Measurements from ENCODE around the gene UGT1A6.

The UGT1A6 gene

DNA sequence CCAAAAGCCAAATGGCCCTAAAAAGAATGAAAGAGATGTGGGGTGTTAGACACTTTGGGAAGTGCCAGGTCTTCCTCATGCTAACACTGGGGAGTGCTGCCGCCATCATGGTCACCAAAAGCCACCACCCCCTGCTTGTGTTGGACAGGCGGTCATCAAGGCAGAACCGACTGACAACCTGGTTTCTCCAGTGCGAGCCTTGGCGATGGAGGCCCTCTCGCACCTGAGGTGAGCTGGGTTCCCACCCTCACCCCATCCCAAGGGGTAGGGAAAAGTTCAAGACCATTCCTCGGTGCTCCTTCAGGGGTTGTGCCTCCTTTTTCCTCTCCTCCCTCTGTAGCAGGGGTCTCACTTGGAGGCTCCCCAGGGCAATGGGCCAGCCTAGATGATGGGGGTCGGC is 119.0 kb downstream of the UGT1A6 start:
- Histone ChIP-seq H3K4me1 (ENCODE audit: control insufficient read depth, insufficient read depth, low read length) (no peaks in the 10 kb centered on the region), H3K27me3 (ENCODE audit: control insufficient read depth in 1 of 2, insufficient read depth in 2 of 2, low read length in 2 of 2) (peaks cover 3 to 9% of the 10 kb centered on the region in 2 donors), H3K9me3 (ENCODE audit: control insufficient read depth in 2 of 2, low read length in 2 of 2) (peaks cover 0 to 6% of the 10 kb centered on the region in 2 donors), H3K4me3 (ENCODE audit: low read length in 2 of 2) (no peak overlapping the region), H3K27ac (ENCODE audit: low read length) (no peak overlapping the region), H3K36me3 (ENCODE audit: control insufficient read depth in 2 of 2, insufficient read depth in 2 of 2, low read length in 2 of 2) (no peaks in the 10 kb centered on the region), H3K9ac (ENCODE audit: low read length in 2 of 2) (no peak overlapping the region)

DNA sequence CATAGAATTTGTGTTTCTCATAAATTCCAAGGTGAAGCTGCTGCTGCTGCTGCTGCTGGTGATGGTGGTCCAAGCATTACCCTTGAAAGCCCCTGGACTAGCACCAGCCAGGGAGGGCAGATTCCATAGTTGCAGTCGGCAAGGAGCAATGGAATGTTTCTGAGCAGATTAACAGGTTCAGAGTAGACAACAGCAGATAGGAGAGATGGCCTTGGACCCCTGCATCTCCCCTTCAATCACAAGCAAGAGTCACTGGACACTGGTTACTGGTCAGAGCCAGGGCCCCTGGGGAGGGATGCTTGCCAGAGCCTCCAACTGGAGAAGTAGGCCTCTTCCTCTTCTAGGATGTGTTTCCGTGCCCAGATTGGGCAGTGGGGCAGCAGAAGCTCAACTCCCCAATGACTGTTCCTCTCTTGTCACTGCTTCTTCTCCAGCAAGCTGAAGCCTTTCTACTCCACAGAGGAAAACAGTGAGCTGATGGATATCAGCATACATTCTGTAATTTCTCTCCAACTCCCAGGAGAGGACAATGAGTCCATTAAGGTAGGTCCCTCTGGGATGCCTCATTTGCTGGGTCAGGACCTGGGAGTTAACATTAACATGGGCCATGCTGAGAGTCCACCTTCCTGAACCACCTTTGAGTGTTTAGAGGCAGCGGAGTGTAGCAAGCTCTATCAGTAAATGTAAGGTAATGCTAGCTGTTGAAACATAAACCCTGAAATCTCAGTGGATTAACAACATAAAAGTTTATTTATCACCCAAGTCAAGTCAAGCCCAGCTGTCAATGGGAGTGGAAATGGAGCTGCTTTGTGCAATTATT is 120.8 kb downstream of the UGT1A6 start:
- no peaks in the 10 kb centered on the region for H3K9me3 ChIP-seq (ENCODE audit: control insufficient read depth in 2 of 2, low read length in 2 of 2)
- no peak overlapping the region for H3K9ac ChIP-seq (ENCODE audit: low read length in 2 of 2)
- no peak overlapping the region for H3K4me3 ChIP-seq (ENCODE audit: low read length in 2 of 2)
- H3K36me3 ChIP-seq (ENCODE audit: control insufficient read depth in 2 of 2, insufficient read depth in 2 of 2, low read length in 2 of 2) = no peaks in the 10 kb centered on the region
- H3K4me1 ChIP-seq (ENCODE audit: control insufficient read depth, insufficient read depth, low read length) = no peaks in the 10 kb centered on the region
- peaks cover 0 to 6% of the 10 kb centered on the region in 2 donors for H3K27me3 ChIP-seq (ENCODE audit: control insufficient read depth in 1 of 2, insufficient read depth in 2 of 2, low read length in 2 of 2)
- H3K27ac ChIP-seq (ENCODE audit: low read length) = no peak overlapping the region

- Histone ChIP-seq H3K4me1 (ENCODE audit: control insufficient read depth, insufficient read depth, low read length) (no peaks in the 10 kb centered on the region), H3K9me3 (ENCODE audit: control insufficient read depth in 2 of 2, low read length in 2 of 2) (no peaks in the 10 kb centered on the region), H3K36me3 (ENCODE audit: control insufficient read depth in 2 of 2, insufficient read depth in 2 of 2, low read length in 2 of 2) (no peaks in the 10 kb centered on the region), H3K27ac (ENCODE audit: low read length) (no peak overlapping the region), H3K9ac (ENCODE audit: low read length in 2 of 2) (no peak overlapping the region), H3K4me3 (ENCODE audit: low read length in 2 of 2) (no peak overlapping the region), H3K27me3 (ENCODE audit: control insufficient read depth in 1 of 2, insufficient read depth in 2 of 2, low read length in 2 of 2) (peaks cover 0 to 3% of the 10 kb centered on the region in 2 donors)
Measured at GRCh38 chr2:233814056-233814835, 121.6 kb downstream of the UGT1A6 start.

- no peak overlapping the region for H3K9ac ChIP-seq (ENCODE audit: low read length in 2 of 2)
- H3K4me3 ChIP-seq (ENCODE audit: low read length in 2 of 2) = no peak overlapping the region
- no peaks in the 10 kb centered on the region for H3K4me1 ChIP-seq (ENCODE audit: control insufficient read depth, insufficient read depth, low read length)
- H3K9me3 ChIP-seq (ENCODE audit: control insufficient read depth in 2 of 2, low read length in 2 of 2) = no peaks in the 10 kb centered on the region
- no peak overlapping the region for H3K27ac ChIP-seq (ENCODE audit: low read length)
- no peaks in the 10 kb centered on the region for H3K36me3 ChIP-seq (ENCODE audit: control insufficient read depth in 2 of 2, insufficient read depth in 2 of 2, low read length in 2 of 2)
- H3K27me3 ChIP-seq (ENCODE audit: control insufficient read depth in 1 of 2, insufficient read depth in 2 of 2, low read length in 2 of 2) = peaks cover 0 to 5% of the 10 kb centered on the region in 2 donors
Measured at GRCh38 chr2:233815861-233816260, 123.2 kb downstream of the UGT1A6 start.

GRCh38 chr2:233816334-233816733 is 123.6 kb downstream of the UGT1A6 start:
- Histone ChIP-seq H3K36me3 (ENCODE audit: control insufficient read depth in 2 of 2, insufficient read depth in 2 of 2, low read length in 2 of 2) (no peaks in the 10 kb centered on the region), H3K27me3 (ENCODE audit: control insufficient read depth in 1 of 2, insufficient read depth in 2 of 2, low read length in 2 of 2) (peaks cover 0 to 3% of the 10 kb centered on the region in 2 donors), H3K27ac (ENCODE audit: low read length) (no peak overlapping the region), H3K4me3 (ENCODE audit: low read length in 2 of 2) (no peak overlapping the region), H3K4me1 (ENCODE audit: control insufficient read depth, insufficient read depth, low read length) (no peaks in the 10 kb centered on the region), H3K9ac (ENCODE audit: low read length in 2 of 2) (no peak overlapping the region), H3K9me3 (ENCODE audit: control insufficient read depth in 2 of 2, low read length in 2 of 2) (no peaks in the 10 kb centered on the region)

DNA sequence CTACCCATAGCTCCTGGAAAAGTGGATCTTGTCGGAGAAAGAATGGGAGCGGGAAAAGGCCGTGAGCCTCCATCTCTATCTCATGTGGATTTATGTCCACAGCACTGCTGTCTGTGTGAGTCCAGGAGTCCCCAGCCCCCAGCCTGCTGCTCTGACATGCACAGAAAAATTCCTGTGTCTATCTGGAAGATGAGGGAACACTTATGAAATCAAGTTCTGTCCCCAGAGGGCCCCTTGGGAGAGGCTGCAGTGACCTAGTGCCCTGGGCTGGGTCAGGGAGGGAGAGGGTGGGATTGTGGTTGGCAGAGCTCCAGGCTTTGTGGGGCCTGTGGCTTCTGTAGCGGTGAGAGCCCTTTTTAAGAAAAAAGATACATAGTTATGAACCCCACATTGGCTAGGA is 124.1 kb downstream of the UGT1A6 start:
- Histone ChIP-seq H3K4me3 (ENCODE audit: low read length in 2 of 2) (no peak overlapping the region), H3K27ac (ENCODE audit: low read length) (no peak overlapping the region), H3K9me3 (ENCODE audit: control insufficient read depth in 2 of 2, low read length in 2 of 2) (no peaks in the 10 kb centered on the region), H3K36me3 (ENCODE audit: control insufficient read depth in 2 of 2, insufficient read depth in 2 of 2, low read length in 2 of 2) (no peaks in the 10 kb centered on the region), H3K27me3 (ENCODE audit: control insufficient read depth in 1 of 2, insufficient read depth in 2 of 2, low read length in 2 of 2) (peaks cover 0 to 3% of the 10 kb centered on the region in 2 donors), H3K9ac (ENCODE audit: low read length in 2 of 2) (no peak overlapping the region), H3K4me1 (ENCODE audit: control insufficient read depth, insufficient read depth, low read length) (no peaks in the 10 kb centered on the region)

GRCh38 chr2:233817361-233817911 is 124.7 kb downstream of the UGT1A6 start:
- H3K36me3 ChIP-seq (ENCODE audit: control insufficient read depth in 2 of 2, insufficient read depth in 2 of 2, low read length in 2 of 2) = no peaks in the 10 kb centered on the region
- H3K9me3 ChIP-seq (ENCODE audit: control insufficient read depth in 2 of 2, low read length in 2 of 2) = no peaks in the 10 kb centered on the region
- no peaks in the 10 kb centered on the region for H3K4me1 ChIP-seq (ENCODE audit: control insufficient read depth, insufficient read depth, low read length)
- no peak overlapping the region for H3K4me3 ChIP-seq (ENCODE audit: low read length in 2 of 2)
- H3K27me3 ChIP-seq (ENCODE audit: control insufficient read depth in 1 of 2, insufficient read depth in 2 of 2, low read length in 2 of 2) = peaks cover 0 to 3% of the 10 kb centered on the region in 2 donors
- no peak overlapping the region for H3K27ac ChIP-seq (ENCODE audit: low read length)
- no peak overlapping the region for H3K9ac ChIP-seq (ENCODE audit: low read length in 2 of 2)

DNA sequence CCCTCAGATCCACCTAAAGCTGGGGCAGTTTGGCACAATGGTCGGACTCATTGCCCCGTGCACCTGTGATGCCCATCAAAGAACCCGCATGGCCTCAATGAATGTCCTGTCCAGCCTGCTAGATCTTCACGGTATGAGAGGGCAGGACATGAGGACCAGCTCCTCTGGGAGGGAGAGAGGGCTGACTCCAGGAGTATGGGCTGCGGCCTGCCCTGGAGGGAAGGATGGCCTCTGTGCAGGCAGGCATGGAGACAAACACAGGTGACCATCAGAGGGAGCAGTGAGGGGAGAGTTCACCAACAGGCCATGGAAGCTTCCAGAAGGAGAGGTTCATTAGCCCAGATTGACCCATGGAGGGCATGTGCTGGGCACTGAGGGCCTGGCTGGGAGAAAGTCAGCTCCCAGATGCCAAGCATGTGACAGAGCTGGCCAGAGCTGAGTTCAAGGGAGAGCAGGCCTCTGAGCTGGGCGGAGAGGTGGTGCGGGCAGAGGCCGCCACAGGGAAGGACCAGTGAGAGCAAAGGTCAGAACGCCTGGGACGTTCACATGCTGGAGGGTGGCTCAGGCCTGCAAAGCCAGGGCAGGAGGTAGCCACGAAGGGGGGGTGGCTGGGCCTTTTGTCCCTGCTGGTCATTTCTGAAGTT is 125.4 kb downstream of the UGT1A6 start:
- Histone ChIP-seq H3K9ac (ENCODE audit: low read length in 2 of 2) (no peak overlapping the region), H3K27ac (ENCODE audit: low read length) (no peak overlapping the region), H3K4me3 (ENCODE audit: low read length in 2 of 2) (no peak overlapping the region)

GRCh38 chr2:233818639-233819621 is 126.2 kb downstream of the UGT1A6 start:
- Histone ChIP-seq H3K4me3 (ENCODE audit: low read length in 2 of 2) (no peak overlapping the region), H3K36me3 (ENCODE audit: control insufficient read depth in 2 of 2, insufficient read depth in 2 of 2, low read length in 2 of 2) (no peaks in the 10 kb centered on the region), H3K9me3 (ENCODE audit: control insufficient read depth in 2 of 2, low read length in 2 of 2) (no peaks in the 10 kb centered on the region), H3K27me3 (ENCODE audit: control insufficient read depth in 1 of 2, insufficient read depth in 2 of 2, low read length in 2 of 2) (peaks cover 0 to 2% of the 10 kb centered on the region in 2 donors), H3K9ac (ENCODE audit: low read length in 2 of 2) (no peak overlapping the region), H3K27ac (ENCODE audit: low read length) (no peak overlapping the region), H3K4me1 (ENCODE audit: control insufficient read depth, insufficient read depth, low read length) (no peaks in the 10 kb centered on the region)

More for the DNA sequence above, 125.4 kb downstream of the UGT1A6 start:
- H3K9me3 ChIP-seq (ENCODE audit: control insufficient read depth in 2 of 2, low read length in 2 of 2) = no peaks in the 10 kb centered on the region
- no peaks in the 10 kb centered on the region for H3K4me1 ChIP-seq (ENCODE audit: control insufficient read depth, insufficient read depth, low read length)
- no peaks in the 10 kb centered on the region for H3K36me3 ChIP-seq (ENCODE audit: control insufficient read depth in 2 of 2, insufficient read depth in 2 of 2, low read length in 2 of 2)
- peaks cover 0 to 2% of the 10 kb centered on the region in 2 donors for H3K27me3 ChIP-seq (ENCODE audit: control insufficient read depth in 1 of 2, insufficient read depth in 2 of 2, low read length in 2 of 2)

All from stomach smooth muscle (tissue), 2 donors.